ENCODE measurements around the gene SCAMP2. TPM values are rescaled to one million over a fixed set of nuclear protein-coding genes. Genes with fewer than 3 reads are reported as not detected.

SCAMP2 gene
- total RNA-seq, 4 donors from 2014 or later = 59.3 to 129 (median 104) TPM

DNA sequence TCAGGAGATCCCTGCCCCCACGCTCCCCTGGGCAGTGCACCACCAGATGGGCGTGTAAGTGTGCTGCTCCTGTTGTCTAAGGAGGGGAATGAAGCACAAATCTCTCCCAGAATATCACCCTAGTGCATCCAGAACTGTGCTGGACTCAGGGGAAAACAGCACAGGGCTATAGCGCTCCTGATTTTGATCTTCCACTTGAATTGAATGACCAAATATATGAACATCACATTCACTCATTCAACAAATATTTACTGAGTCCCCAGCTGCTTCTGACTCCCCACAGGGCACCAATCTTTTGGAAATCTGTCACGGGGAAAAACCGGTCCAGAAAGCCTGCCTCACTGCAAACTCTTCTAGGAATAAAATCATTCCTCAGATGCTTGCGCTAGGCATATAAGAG lies 44.3 kb downstream of the SCAMP2 start:
- 67 to 87% methylated on average over 6 of the region's 6 CpGs for WGBS, 2 donors
- H3K4me1 ChIP-seq = peaks cover 0 to 13% of the 10 kb centered on the region in 2 donors
- no peak overlapping the region for H3K4me3 ChIP-seq (replicated peaks in 1 of 3)
- no peaks in the 10 kb centered on the region for H3K27me3 ChIP-seq
- TF ChIP-seq, protein P1, sequence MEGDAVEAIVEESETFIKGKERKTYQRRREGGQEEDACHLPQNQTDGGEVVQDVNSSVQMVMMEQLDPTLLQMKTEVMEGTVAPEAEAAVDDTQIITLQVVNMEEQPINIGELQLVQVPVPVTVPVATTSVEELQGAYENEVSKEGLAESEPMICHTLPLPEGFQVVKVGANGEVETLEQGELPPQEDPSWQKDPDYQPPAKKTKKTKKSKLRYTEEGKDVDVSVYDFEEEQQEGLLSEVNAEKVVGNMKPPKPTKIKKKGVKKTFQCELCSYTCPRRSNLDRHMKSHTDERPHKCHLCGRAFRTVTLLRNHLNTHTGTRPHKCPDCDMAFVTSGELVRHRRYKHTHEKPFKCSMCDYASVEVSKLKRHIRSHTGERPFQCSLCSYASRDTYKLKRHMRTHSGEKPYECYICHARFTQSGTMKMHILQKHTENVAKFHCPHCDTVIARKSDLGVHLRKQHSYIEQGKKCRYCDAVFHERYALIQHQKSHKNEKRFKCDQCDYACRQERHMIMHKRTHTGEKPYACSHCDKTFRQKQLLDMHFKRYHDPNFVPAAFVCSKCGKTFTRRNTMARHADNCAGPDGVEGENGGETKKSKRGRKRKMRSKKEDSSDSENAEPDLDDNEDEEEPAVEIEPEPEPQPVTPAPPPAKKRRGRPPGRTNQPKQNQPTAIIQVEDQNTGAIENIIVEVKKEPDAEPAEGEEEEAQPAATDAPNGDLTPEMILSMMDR (IDR thresholded peaks at IDR 0.05) = no peak
- TF ChIP-seq POLR2A (IDR thresholded peaks at IDR 0.05) = no peak
- intact Hi-C loops (cut with DNase I) = no loop called here
- DNase-seq = no peak
- no peak overlapping the region for H3K27ac ChIP-seq
- H3K9me3 ChIP-seq = no peaks in the 10 kb centered on the region
- no peaks in the 10 kb centered on the region for H3K36me3 ChIP-seq

DNA sequence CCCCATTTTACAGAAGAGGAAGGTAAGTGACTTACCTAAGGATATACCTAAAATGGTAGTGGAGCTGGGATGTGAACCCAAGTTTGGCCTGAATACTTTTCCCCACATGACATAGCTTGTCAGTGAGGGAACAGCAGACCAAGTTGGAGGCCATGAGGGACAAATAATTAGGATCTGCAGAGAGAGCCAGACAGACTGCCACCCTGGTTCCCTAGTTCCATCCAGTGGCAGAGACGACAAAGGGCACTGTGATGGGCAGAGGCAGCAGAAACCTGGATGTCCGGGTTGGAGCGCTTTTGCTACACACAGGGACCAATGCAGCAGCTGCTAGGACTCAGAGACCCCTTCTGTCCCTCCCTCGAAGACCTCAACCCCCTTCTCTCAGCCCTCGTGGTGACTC lies 45.6 kb downstream of the SCAMP2 start:
- H3K4me1 ChIP-seq = peaks cover 0 to 13% of the 10 kb centered on the region in 2 donors
- intact Hi-C loops (cut with DNase I) = no loop called here
- no peak for DNase-seq
- TF ChIP-seq, protein P1 (IDR thresholded peaks at IDR 0.05) = no peak
- TF ChIP-seq POLR2A (IDR thresholded peaks at IDR 0.05) = no peak
- no peak overlapping the region for H3K27ac ChIP-seq
- H3K27me3 ChIP-seq = no peaks in the 10 kb centered on the region
- 57 to 65% methylated on average over 5 of the region's 5 CpGs for WGBS, 2 donors
- H3K36me3 ChIP-seq = no peaks in the 10 kb centered on the region
- H3K9me3 ChIP-seq = no peaks in the 10 kb centered on the region
- no peak overlapping the region for H3K4me3 ChIP-seq (replicated peaks in 1 of 3)

DNA sequence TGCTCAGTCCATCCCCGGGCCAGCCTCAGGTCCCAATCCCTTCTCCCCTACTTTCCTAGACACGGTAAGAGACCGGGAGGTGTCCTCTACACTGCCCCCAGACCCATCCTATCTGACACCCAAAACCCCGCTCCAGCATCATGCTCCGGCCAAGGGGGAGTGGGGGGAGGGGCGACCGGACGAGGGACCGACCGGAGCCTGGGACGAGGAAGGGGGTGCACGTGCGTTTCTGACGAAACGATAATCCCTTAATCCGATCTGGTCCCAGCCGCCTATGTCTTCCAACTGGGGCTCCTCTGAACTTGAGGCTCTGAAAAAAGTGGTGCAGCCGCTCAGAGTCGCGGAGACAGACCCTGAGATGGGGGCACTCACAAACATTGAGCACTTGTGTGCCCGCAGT lies 46.2 kb downstream of the SCAMP2 start:
- intact Hi-C loops (cut with DNase I) = no loop called here
- TF ChIP-seq, protein P1 (IDR thresholded peaks at IDR 0.05) = no peak
- TF ChIP-seq POLR2A (IDR thresholded peaks at IDR 0.05) = no peak
- no peak for DNase-seq
- no peak overlapping the region for H3K27ac ChIP-seq
- H3K36me3 ChIP-seq = no peaks in the 10 kb centered on the region
- H3K27me3 ChIP-seq = no peaks in the 10 kb centered on the region
- H3K4me1 ChIP-seq = peaks cover 0 to 13% of the 10 kb centered on the region in 2 donors
- no peak overlapping the region for H3K4me3 ChIP-seq (replicated peaks in 1 of 3)
- H3K9me3 ChIP-seq = no peaks in the 10 kb centered on the region
- WGBS, 2 donors = 6 to 22% methylated on average over 16 to 21 of the region's 21 CpGs

DNA sequence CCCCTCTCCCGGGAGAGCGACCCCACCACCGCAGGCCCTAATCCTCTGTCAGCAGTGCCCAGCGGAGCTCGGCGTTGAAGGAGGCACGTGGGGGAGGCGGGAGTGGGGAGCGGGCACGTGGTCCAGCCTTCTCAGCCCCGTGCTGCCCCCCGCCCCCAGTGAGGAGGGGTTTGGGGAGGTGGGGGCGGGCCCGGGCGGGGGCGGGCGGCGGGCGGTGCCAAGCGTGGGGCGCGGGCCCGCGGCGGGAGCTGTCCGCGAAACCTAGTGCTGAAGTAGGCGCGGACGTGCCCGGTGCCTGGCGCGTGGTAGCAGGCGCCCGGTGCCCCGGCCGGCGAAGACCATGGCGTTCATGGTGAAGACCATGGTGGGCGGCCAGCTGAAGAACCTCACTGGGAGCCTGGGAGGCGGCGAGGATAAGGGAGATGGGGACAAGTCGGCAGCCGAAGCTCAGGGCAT lies 46.8 kb downstream of the SCAMP2 start, which contains the start of gene CPLX3:
Gene CPLX3, plus strand, starts transcription at position 264 of the 456 bp plus-strand sequence. Its CDS starts 77 bp downstream, at position 341.
- H3K4me1 ChIP-seq = peaks cover 0 to 13% of the 10 kb centered on the region in 2 donors
- no peaks in the 10 kb centered on the region for H3K36me3 ChIP-seq
- H3K4me3 ChIP-seq (replicated peaks in 1 of 3) = no peak within 1 kb of the TSS
- no peaks in the 10 kb centered on the region for H3K27me3 ChIP-seq
- DNase-seq = peak; percentile 57 to 67
- no peak within 1 kb of the TSS for H3K27ac ChIP-seq
- no peaks in the 10 kb centered on the region for H3K9me3 ChIP-seq
- intact Hi-C loops (cut with DNase I) = no loop called here
- TF ChIP-seq, protein P1 (IDR thresholded peaks at IDR 0.05) = no peak
- no peak for TF ChIP-seq POLR2A (IDR thresholded peaks at IDR 0.05)
- WGBS, 2 donors = 7 to 16% methylated on average over 16 to 20 of the region's 44 CpGs

DNA sequence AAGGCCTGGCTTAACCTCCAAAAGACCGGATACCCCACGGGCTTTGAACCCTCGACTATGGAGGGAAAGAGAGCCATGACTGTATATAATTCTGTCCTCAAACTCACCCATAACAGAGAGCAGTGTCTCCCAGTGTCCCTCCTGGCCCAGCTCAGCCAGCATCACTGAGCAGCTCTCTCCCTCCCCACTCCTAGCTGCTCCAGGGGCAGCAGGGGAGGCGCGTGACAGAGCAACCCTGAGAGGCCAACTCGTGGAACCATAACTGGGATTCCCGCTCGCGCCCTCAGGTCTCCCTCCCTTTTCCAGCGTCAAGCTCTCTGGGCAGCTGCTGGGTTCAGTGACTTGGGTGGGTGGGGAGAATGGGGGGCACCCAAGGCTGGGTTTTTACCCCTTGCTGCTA lies 47.3 kb downstream of the SCAMP2 start:
- Histone ChIP-seq H3K9me3 (no peaks in the 10 kb centered on the region), H3K4me1 (peaks cover 0 to 13% of the 10 kb centered on the region in 2 donors), H3K4me3 (replicated peaks in 1 of 3) (no peak overlapping the region), H3K27ac (no peak overlapping the region), H3K36me3 (no peaks in the 10 kb centered on the region), H3K27me3 (no peaks in the 10 kb centered on the region)
- WGBS, 2 donors = 41 to 57% methylated on average over 7 to 9 of the region's 10 CpGs
- intact Hi-C loops (cut with DNase I) = no loop called here
- DNase-seq = peak in 1 of 2 donors; percentile 36
- TF ChIP-seq POLR2A (IDR thresholded peaks at IDR 0.05) = no peak

All from thyroid gland (tissue), 4 donors.